ENCODE results near the gene CCDC106.

DNA sequence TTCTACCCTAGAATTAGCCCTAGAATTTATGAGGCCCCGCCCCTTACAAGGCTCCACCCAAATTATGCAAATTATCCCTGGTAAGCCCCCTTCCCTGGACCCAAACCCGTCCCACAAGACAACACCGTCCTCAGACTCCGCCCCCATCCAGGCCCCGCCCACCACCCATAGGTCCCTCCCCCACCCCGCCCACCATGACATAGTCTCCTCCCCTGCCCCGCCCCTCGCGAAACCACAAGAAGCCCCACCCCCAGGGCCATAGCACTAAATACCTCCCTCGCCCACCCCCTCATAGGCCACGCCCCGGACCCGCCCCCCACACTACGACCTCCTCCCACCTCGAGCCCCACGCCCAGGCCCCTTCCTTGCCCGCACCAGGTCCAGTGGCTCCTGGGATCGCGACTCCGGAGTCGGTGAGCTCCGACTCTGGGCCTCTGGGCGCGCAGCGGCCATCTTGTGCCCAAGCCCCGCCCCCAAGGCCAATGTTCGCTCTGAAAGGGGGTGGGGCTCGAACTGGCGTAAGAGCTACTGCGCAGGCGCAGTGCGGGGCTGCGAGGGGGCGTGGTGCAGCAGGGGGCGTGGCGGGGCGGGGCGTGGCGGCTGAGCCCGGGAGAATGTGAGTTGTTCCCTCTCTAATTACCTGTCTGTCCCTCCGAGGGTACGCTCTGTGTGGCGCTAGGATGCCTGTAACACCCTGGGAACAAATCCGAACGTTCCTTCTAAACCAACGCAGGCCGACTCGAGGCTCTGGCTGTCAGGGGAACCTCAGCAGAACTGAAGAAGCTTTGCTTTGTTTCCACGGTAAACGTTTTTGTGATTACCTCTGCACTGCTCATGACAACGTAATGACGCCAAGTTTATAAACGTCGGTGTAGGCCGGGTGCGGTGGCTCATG, 23.7 kb upstream of the CCDC106 start, which contains the start of gene ZNF784:
- TF ChIP-seq, protein P1, sequence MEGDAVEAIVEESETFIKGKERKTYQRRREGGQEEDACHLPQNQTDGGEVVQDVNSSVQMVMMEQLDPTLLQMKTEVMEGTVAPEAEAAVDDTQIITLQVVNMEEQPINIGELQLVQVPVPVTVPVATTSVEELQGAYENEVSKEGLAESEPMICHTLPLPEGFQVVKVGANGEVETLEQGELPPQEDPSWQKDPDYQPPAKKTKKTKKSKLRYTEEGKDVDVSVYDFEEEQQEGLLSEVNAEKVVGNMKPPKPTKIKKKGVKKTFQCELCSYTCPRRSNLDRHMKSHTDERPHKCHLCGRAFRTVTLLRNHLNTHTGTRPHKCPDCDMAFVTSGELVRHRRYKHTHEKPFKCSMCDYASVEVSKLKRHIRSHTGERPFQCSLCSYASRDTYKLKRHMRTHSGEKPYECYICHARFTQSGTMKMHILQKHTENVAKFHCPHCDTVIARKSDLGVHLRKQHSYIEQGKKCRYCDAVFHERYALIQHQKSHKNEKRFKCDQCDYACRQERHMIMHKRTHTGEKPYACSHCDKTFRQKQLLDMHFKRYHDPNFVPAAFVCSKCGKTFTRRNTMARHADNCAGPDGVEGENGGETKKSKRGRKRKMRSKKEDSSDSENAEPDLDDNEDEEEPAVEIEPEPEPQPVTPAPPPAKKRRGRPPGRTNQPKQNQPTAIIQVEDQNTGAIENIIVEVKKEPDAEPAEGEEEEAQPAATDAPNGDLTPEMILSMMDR (conservative IDR thresholded peaks at IDR 0.05), result no peak
- no peak for TF ChIP-seq ZFX (IDR thresholded peaks at IDR 0.05)

Data from C4-2B (cell line).